Lower lobe of right lung (tissue), 2 donors: ENCODE results near the gene CYB5D1. TPM values are rescaled to one million over a fixed set of nuclear protein-coding genes. Genes with fewer than 3 reads are reported as not detected.

Experiments used
- ATAC-seq, 2 donors: fragments of 200-7000 bp; cut with Tn5 transposase; one replicate each; pipeline ENCODE4 v1.9.1; 2020 to 2022; ENCODE audit warnings: mild to moderate bottlenecking in 2 of 2, moderate library complexity in 2 of 2
- DNase-seq: peaks from one replicate; pipeline ENCODE4 v3.0.0-alpha.2; 2020
- H3K27ac ChIP-seq: fragments of 200-600 bp; one replicate; pipeline ENCODE4 v1.8.0; 2022
- H3K27me3 ChIP-seq: fragments of 200-600 bp; one replicate; pipeline ENCODE4 v1.8.0; 2022; ENCODE audit warnings: low read depth
- H3K36me3 ChIP-seq: fragments of 200-600 bp; one replicate; pipeline ENCODE4 v1.8.0; 2022; ENCODE audit warnings: mild to moderate bottlenecking
- H3K4me1 ChIP-seq: fragments of 200-600 bp; one replicate; pipeline ENCODE4 v1.8.0; 2022
- H3K4me3 ChIP-seq: fragments of 200-600 bp; one replicate; pipeline ENCODE4 v1.8.0; 2022; ENCODE audit warnings: mild to moderate bottlenecking
- H3K9me3 ChIP-seq: fragments of 200-600 bp; one replicate; pipeline ENCODE4 v1.8.0; 2022
- intact Hi-C: fragments of 100-400 bp; cut with DNase I; formaldehyde crosslinking; loops from one replicate; pipeline ENCODE4 v1.11.0; 2022
- total RNA-seq: library from RNA; stranded (reverse); fragmentation: NEBNext Ultra II Directional; extraction: Animal tissue kit (Norgen Biotek cat#: 25700); gene quantifications from one replicate; pipeline ENCODE4 v1.2.1, GENCODE V29; 2021
- TF ChIP-seq, protein P1 (sequence below): fragments of 200-600 bp; IDR thresholded peaks from one replicate; pipeline ENCODE4 v1.8.0; 2022; ENCODE audit warnings: antibody characterized with exemption, mild to moderate bottlenecking
- donor health status: DM: no; HTN: yes; CAD: no; lungs with severe emphysema.

CYB5D1 gene
- total RNA-seq, 1 donor from 2014 or later: 12.6 TPM

DNA sequence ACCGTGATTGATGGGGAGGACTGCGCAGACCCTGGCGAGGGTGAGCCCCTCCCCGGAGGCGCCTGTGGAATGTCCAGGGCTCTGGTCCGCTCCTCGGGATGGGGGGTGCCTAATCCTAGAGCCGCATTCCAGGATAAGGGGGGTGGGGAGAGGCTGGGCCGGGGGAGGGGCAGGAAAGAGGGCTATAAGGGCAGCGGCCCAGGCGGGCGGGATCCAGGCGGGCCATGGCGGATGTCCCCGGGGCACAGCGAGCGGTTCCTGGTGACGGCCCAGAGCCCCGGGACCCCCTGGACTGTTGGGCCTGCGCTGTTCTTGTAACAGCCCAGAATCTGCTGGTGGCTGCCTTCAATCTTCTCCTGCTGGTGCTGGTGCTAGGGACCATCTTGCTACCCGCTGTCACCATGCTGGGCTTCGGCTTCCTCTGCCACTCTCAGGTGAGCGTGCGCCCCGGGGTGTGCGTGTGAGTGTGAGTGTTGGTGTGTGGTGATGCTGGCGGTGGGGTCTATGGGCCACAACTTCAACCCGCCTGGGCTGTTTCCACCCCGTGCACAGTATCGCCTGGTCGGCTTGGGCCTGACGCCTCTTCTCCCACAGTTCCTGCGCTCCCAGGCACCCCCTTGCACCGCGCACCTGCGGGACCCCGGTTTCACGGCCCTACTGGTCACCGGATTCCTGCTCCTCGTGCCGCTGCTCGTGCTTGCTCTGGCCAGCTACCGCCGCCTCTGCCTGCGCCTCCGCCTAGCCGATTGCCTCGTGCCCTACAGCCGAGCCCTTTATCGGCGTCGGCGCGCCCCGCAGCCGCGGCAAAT is 2.7 kb upstream of the CYB5D1 start, which contains the start of gene TMEM88:
TSS of gene TMEM88 (plus strand) at position 216 of the 809 bp plus-strand sequence. CDS start at position 225, 9 bp downstream.
- ATAC-seq: no peak
- TF ChIP-seq, protein P1, sequence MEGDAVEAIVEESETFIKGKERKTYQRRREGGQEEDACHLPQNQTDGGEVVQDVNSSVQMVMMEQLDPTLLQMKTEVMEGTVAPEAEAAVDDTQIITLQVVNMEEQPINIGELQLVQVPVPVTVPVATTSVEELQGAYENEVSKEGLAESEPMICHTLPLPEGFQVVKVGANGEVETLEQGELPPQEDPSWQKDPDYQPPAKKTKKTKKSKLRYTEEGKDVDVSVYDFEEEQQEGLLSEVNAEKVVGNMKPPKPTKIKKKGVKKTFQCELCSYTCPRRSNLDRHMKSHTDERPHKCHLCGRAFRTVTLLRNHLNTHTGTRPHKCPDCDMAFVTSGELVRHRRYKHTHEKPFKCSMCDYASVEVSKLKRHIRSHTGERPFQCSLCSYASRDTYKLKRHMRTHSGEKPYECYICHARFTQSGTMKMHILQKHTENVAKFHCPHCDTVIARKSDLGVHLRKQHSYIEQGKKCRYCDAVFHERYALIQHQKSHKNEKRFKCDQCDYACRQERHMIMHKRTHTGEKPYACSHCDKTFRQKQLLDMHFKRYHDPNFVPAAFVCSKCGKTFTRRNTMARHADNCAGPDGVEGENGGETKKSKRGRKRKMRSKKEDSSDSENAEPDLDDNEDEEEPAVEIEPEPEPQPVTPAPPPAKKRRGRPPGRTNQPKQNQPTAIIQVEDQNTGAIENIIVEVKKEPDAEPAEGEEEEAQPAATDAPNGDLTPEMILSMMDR: no peak
- H3K27me3 ChIP-seq: no peaks in the 10 kb centered on the region
- peak within 1 kb of the TSS; percentile 84 for H3K27ac ChIP-seq
- H3K4me3 ChIP-seq: peak within 1 kb of the TSS; percentile 81
- peaks cover 44% of the 10 kb centered on the region for H3K4me1 ChIP-seq
- peaks cover 55% of the 10 kb centered on the region for H3K36me3 ChIP-seq
- no peaks in the 10 kb centered on the region for H3K9me3 ChIP-seq
- DNase-seq: peak; percentile 54
- intact Hi-C loops: no loop called here

- H3K27ac ChIP-seq: peak overlapping the region; percentile 84
Observed at GRCh38 chr17:7855660-7856010, 2.2 kb upstream of the CYB5D1 start.

GRCh38 chr17:7856011-7856810 is 1.6 kb upstream of the CYB5D1 start:
- intact Hi-C loops: no loop called here
- Histone ChIP-seq H3K27ac (peak overlapping the region; percentile 84), H3K9me3 (no peaks in the 10 kb centered on the region), H3K36me3 (peaks cover 51% of the 10 kb centered on the region), H3K4me1 (peaks cover 42% of the 10 kb centered on the region), H3K27me3 (no peaks in the 10 kb centered on the region), H3K4me3 (peak overlapping the region; percentile 81)
- TF ChIP-seq, protein P1: no peak
- peak; percentile 66 for DNase-seq
- no peak for ATAC-seq

More at GRCh38 chr17:7855660-7856010, 2.2 kb upstream of the CYB5D1 start:
- Histone ChIP-seq H3K4me1 (peaks cover 44% of the 10 kb centered on the region), H3K27me3 (no peaks in the 10 kb centered on the region), H3K36me3 (peaks cover 55% of the 10 kb centered on the region), H3K4me3 (peak overlapping the region; percentile 81), H3K9me3 (no peaks in the 10 kb centered on the region)
- TF ChIP-seq, protein P1: no peak
- intact Hi-C loops: no loop called here
- DNase-seq (no peak), ATAC-seq (no peak)

DNA sequence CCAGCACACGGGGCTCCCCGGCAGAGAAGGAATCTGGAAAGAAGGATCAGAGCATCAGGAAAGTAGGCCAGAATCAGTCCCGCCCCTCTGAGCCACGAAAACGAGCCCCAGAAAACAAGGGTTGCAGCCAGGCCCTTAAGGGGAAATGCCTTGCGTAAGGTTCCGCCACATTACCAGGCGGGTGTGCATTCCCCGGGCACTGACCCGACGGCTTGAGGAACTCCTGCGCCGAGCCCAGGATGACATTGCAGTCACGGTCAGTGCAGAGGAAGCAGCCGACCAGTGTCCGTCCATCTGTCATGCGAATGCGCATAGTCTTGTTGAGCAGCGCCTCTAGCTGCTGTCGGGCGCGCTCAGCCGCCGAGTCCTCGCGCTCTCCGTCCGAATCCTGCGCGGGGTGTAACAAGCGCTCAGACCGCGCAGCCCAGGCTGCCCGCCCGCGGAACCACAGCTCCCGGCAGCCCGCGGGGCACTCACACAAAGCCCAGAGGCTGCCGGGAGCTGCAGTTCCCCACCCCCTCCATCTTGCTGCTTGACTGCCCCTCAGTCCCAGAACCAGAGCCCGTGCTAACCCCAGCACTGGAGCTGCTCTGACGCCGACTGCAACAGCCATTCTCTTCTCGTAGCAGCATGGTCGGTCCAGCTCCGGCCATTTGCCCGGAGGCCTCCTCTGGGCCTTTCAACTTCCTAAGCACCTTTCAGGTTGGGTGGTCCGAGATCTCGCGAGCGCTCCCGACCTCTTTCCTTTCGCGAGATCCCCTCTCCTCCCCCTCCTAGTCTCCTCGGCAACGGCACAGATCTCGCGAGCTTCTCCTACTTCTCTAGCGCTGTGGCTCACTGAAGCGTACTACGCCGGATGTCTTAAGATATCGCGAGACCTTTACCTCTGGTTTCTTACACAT is 741 bp upstream of the CYB5D1 start, which contains the start of gene NAA38:
TSS of gene NAA38 (minus strand) at position 749 of the 902 bp plus-strand sequence. CDS start at position 653, 96 bp downstream.
- Histone ChIP-seq H3K4me3 (peak within 1 kb of the TSS; percentile 81), H3K36me3 (peaks cover 42% of the 10 kb centered on the region), H3K4me1 (peaks cover 33% of the 10 kb centered on the region), H3K27me3 (no peaks in the 10 kb centered on the region), H3K9me3 (no peaks in the 10 kb centered on the region), H3K27ac (peak within 1 kb of the TSS; percentile 84)
- ATAC-seq (peak; percentile 91 to 93), DNase-seq (peak; percentile 97)
- intact Hi-C loops: no loop called here
- TF ChIP-seq, protein P1: peak; percentile 43

GRCh38 chr17:7858522-7858810 is 663 bp downstream of the CYB5D1 start:
- intact Hi-C loops: no loop called here
- Histone ChIP-seq H3K36me3 (peaks cover 28% of the 10 kb centered on the region), H3K27me3 (no peaks in the 10 kb centered on the region), H3K4me3 (peak overlapping the region; percentile 81), H3K9me3 (no peaks in the 10 kb centered on the region), H3K27ac (peak overlapping the region; percentile 84), H3K4me1 (peaks cover 38% of the 10 kb centered on the region)
- no peak for ATAC-seq
- DNase-seq: peak; percentile 57
- TF ChIP-seq, protein P1: peak; percentile 22
